Esophagus muscularis mucosa (tissue), 4 donors: ENCODE results near the gene CEL.

ENCODE experiments used
- CTCF ChIP-seq, 3 experiments: fragments of 200-600 bp in 2 of 3; fragments of 450-650 bp in 1 of 3; sonication (generic) in 2 of 3; IDR thresholded peaks; one replicate each; pipeline ENCODE4 v1.5.1; 2017 to 2019; ENCODE audit warnings: antibody characterized with exemption in 3 of 3, mild to moderate bottlenecking in 2 of 3, moderate library complexity in 1 of 3
- EP300 ChIP-seq: sonication (generic); formaldehyde crosslinking; IDR thresholded peaks from one replicate; pipeline ENCODE4 v1.6.1; 2017; ENCODE audit warnings: antibody characterized with exemption
- POLR2A ChIP-seq: fragments of 450-650 bp; IDR thresholded peaks from one replicate; pipeline ENCODE4 v1.6.1; 2017; ENCODE audit warnings: antibody characterized with exemption, moderate library complexity, mild to moderate bottlenecking, low read depth
- POLR2AphosphoS5 ChIP-seq, 2 donors: sonication (generic); formaldehyde crosslinking; IDR thresholded peaks; one replicate each; pipeline ENCODE4 v1.6.1; 2017; ENCODE audit warnings: antibody characterized with exemption in 2 of 2

- no peak for TF ChIP-seq POLR2A
- TF ChIP-seq CTCF (IDR thresholded peaks at IDR 0.05), result no peak
- no peak for TF ChIP-seq EP300
- TF ChIP-seq POLR2AphosphoS5 (IDR thresholded peaks at IDR 0.05), result no peak
These were observed 55.7 kb downstream of the CEL start for GRCh38 chr9:133117271-133118178.
